HG02973 (cell line): Measurements from ENCODE around the gene ARHGAP22.

Source experiments
- ATAC-seq: cut with Tn5 transposase; IDR thresholded peaks from one replicate; pipeline ENCODE4 v1.9.1; 2021; ENCODE audit warnings: moderate library complexity; ENCODE audit not compliant: unreplicated experiment

The ARHGAP22 gene

DNA sequence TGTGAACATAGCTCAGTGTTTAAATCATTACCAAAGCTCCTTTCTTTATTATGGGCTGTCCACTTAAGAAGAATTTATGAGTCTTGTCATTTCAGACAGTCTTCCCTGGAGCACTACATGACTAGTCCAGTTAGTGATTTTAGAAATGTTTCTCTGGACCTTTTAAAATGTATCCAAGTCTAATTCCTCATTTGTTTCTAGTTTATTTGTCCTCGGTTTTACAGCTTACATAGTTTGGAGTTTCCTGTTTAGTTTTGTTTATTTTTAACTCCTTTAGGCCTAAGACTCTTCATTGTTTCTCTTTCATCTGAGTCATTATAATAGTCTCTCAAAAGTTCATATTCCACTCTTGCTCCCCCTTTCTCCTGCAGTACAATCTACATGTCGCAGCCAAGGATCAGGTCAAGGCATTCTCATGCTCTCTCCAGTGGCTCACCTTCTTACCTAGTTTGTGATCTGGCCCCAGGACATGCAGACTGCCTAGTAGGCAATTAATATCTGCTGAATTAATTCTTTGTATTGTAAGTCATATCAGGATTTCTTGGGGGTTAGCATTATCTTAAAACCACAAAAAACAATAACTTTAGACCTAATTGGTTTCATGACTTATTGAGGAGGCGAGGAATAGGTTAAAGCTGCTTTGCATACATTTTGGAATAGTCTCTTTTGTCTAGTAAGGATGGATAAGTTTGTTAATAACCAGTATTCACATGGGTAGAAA is 204.6 kb downstream of the ARHGAP22 start:
- ATAC-seq: no peak

GRCh38 chr10:48399551-48399950 is 205.3 kb downstream of the ARHGAP22 start:
- ATAC-seq: no peak

- no peak for ATAC-seq
Measured at GRCh38 chr10:48399056-48399541, 205.8 kb downstream of the ARHGAP22 start.

GRCh38 chr10:48398261-48398660 is 206.6 kb downstream of the ARHGAP22 start:
- no peak for ATAC-seq
